Right lobe of liver (tissue), 4 donors: ENCODE data around the gene GNGT1.

Experiments used
- CTCF ChIP-seq, 4 donors: fragments of 200-600 bp in 3 of 4; fragments of 450-650 bp in 1 of 4; IDR thresholded peaks; one replicate each; pipeline versions ENCODE4 v1.5.1 to v1.8.0; 2016 to 2022; ENCODE audit warnings: antibody characterized with exemption in 4 of 4, mild to moderate bottlenecking in 2 of 4
- POLR2A ChIP-seq: fragments of 450-650 bp; IDR thresholded peaks from one replicate; pipeline ENCODE4 v1.6.1; 2017; ENCODE audit warnings: antibody characterized with exemption, mild to moderate bottlenecking
- donor health status: DM: no; HTN: no; CAD: no.
- donor health status: DM: no; HTN: no; CAD: no.
- donor health status: DM: no; HTN: yes; CAD: no.

- no peak for TF ChIP-seq POLR2A
- no peak for TF ChIP-seq CTCF (IDR thresholded peaks at IDR 0.05)
Measured at GRCh38 chr7:93866886-93867285, 39.5 kb upstream of the GNGT1 start.
